H1 (cell line): ENCODE data around the gene UPB1. TPM values are rescaled to one million over a fixed set of nuclear protein-coding genes. Genes with fewer than 3 reads are reported as not detected.

Source experiments
- CTCF ChIA-PET: fragments of 300-600 bp; sonication (Branson Sonifier 250); formaldehyde crosslinking; loops from one replicate; lab custom pipeline; 2021; ENCODE audit not compliant: partially characterized antibody; lab: Charles Lee
- POLR2A ChIA-PET: fragments of 300-600 bp; sonication (Branson Sonifier 250); formaldehyde crosslinking; loops from one replicate; lab custom pipeline; 2021; ENCODE audit warnings: inconsistent platforms; ENCODE audit not compliant: partially characterized antibody; lab: Charles Lee
- DNase-seq, 2 experiments: peaks; one replicate each; pipeline versions ENCODE4 v3.0.0 to v3.0.0-alpha.2; 2010 to 2022; ENCODE audit warnings: low spot score in 2 of 2, low read depth in 1 of 2, mixed read lengths in 1 of 2
- FAIRE-seq: peaks from 2 replicates; lab custom pipeline; 2011; peaks lifted over from hg19 to GRCh38; lab: Jason Lieb, UNC
- H2AFZ ChIP-seq: 2 replicates; pipeline ENCODE4 v1.8.1; 2012; ENCODE audit warnings: low read length, inconsistent platforms
- H2AK5ac ChIP-seq: 2 replicates; pipeline ENCODE4 v1.6.1; 2013; ENCODE audit warnings: low read depth, low read length
- H2BK120ac ChIP-seq: replicated peaks from 2 replicates; pipeline ENCODE3; 2013; ENCODE audit warnings: low read depth, low read length, inconsistent platforms
- H2BK12ac ChIP-seq: 2 replicates; pipeline ENCODE4 v1.6.1; 2013; ENCODE audit warnings: low read depth, low read length
- H2BK15ac ChIP-seq: 2 replicates; pipeline ENCODE4 v1.6.1; 2013; ENCODE audit warnings: low read length
- H2BK20ac ChIP-seq: 2 replicates; pipeline ENCODE4 v1.6.1; 2013; ENCODE audit warnings: low read length
- H2BK5ac ChIP-seq: 2 replicates; pipeline ENCODE4 v1.6.1; 2013; ENCODE audit warnings: low read depth, low read length
- H3K14ac ChIP-seq: 2 replicates; pipeline ENCODE4 v1.6.1; 2013; ENCODE audit warnings: inconsistent platforms; ENCODE audit not compliant: insufficient read length
- H3K18ac ChIP-seq: 2 replicates; pipeline ENCODE4 v1.6.1; 2013; ENCODE audit warnings: low read length; ENCODE audit errors: extremely low read depth
- H3K23ac ChIP-seq: 2 replicates; pipeline ENCODE4 v1.6.1; 2013; ENCODE audit warnings: inconsistent platforms; ENCODE audit not compliant: insufficient read length
- H3K23me2 ChIP-seq: 2 replicates; pipeline ENCODE4 v1.6.1; 2013; ENCODE audit warnings: low read depth, low read length
- H3K27ac ChIP-seq: 2 replicates; pipeline ENCODE4 v1.6.1; 2011; ENCODE audit warnings: low read depth, low read length, inconsistent platforms
- H3K27me3 ChIP-seq, 4 experiments: replicated peaks in 1 of 4; 1 replicate in 1 of 4; 2 replicates in 3 of 4; pipeline versions ENCODE4 v1.6.1 to v1.8.1; 2011 to 2013; ENCODE audit warnings: low read length in 3 of 4, mild to moderate bottlenecking in 3 of 4, inconsistent platforms in 2 of 4, mixed read lengths in 2 of 4, moderate library complexity in 1 of 4; ENCODE audit not compliant: control insufficient read depth in 3 of 4, insufficient read depth in 3 of 4; ENCODE audit errors: extremely low read depth in 1 of 4
- H3K36me3 ChIP-seq, 4 experiments: 2 replicates each; pipeline versions ENCODE4 v1.6.1 to v1.8.1; 2011 to 2013; ENCODE audit warnings: mild to moderate bottlenecking in 4 of 4, low read length in 3 of 4, moderate library complexity in 2 of 4, control low read depth in 1 of 4, inconsistent platforms in 1 of 4; ENCODE audit not compliant: insufficient read depth in 4 of 4, control insufficient read depth in 2 of 4
- H3K4ac ChIP-seq: replicated peaks from 2 replicates; pipeline ENCODE3; 2013; ENCODE audit warnings: low read length, low read depth, mixed read lengths, inconsistent platforms; ENCODE audit not compliant: insufficient read length
- H3K4me1 ChIP-seq, 4 experiments: replicated peaks in 1 of 4; 1 replicate in 1 of 4; 2 replicates in 3 of 4; pipeline versions ENCODE4 v1.6.1 to v1.8.1; 2011 to 2013; ENCODE audit warnings: low read length in 3 of 4, inconsistent platforms in 2 of 4, mixed read lengths in 1 of 4; ENCODE audit not compliant: insufficient read depth in 4 of 4, control insufficient read depth in 3 of 4
- H3K4me2 ChIP-seq, 2 experiments: 2 replicates each; pipeline versions ENCODE4 v1.6.1 to v1.8.1; 2011 to 2013; ENCODE audit warnings: low read depth in 2 of 2, low read length in 2 of 2, control low read depth in 1 of 2, inconsistent platforms in 1 of 2, mild to moderate bottlenecking in 1 of 2; ENCODE audit not compliant: insufficient read depth in 1 of 2
- H3K4me3 ChIP-seq, 4 experiments: fragments of 200-600, 300-600 bp in 1 of 4; sonication (generic), shearing (Covaris generic), sonication (Bioruptor Twin) in 1 of 4; 2 replicates each; pipeline versions ENCODE4 v1.5.1 to v1.8.1; 2011 to 2016; ENCODE audit warnings: low read length in 4 of 4, low read depth in 3 of 4, control low read depth in 2 of 4, inconsistent platforms in 2 of 4, mild to moderate bottlenecking in 2 of 4, mixed read lengths in 1 of 4, moderate library complexity in 1 of 4; ENCODE audit not compliant: insufficient read depth in 2 of 4; ENCODE audit errors: extremely low read depth in 1 of 4
- H3K56ac ChIP-seq: replicated peaks from 2 replicates; pipeline ENCODE3; 2013; ENCODE audit warnings: low read depth, mild to moderate bottlenecking, mixed read lengths, low read length, inconsistent platforms; ENCODE audit not compliant: insufficient read length
- H3K79me1 ChIP-seq: 2 replicates; pipeline ENCODE4 v1.6.1; 2013; ENCODE audit warnings: low read depth, low read length, control low read depth
- H3K79me2 ChIP-seq, 2 experiments: 2 replicates each; pipeline versions ENCODE4 v1.6.1 to v1.8.1; 2012 to 2013; ENCODE audit warnings: low read length in 2 of 2, mild to moderate bottlenecking in 2 of 2, inconsistent platforms in 1 of 2; ENCODE audit not compliant: insufficient read depth in 2 of 2, control insufficient read depth in 1 of 2
- H3K9ac ChIP-seq, 4 experiments: replicated peaks in 1 of 4; 1 replicate in 1 of 4; 2 replicates in 3 of 4; pipeline versions ENCODE4 v1.6.1 to v1.8.1; 2011 to 2013; ENCODE audit warnings: low read depth in 3 of 4, low read length in 3 of 4, control low read depth in 2 of 4, mild to moderate bottlenecking in 2 of 4, moderate library complexity in 2 of 4, inconsistent platforms in 1 of 4; ENCODE audit errors: extremely low read depth in 1 of 4
- H3K9me3 ChIP-seq, 2 experiments: 2 replicates each; pipeline versions ENCODE4 v1.6.1 to v1.8.1; 2012 to 2013; ENCODE audit warnings: mild to moderate bottlenecking in 2 of 2, moderate library complexity in 2 of 2, control low read depth in 1 of 2, inconsistent platforms in 1 of 2, low read depth in 1 of 2, low read length in 1 of 2, mixed read lengths in 1 of 2; ENCODE audit not compliant: insufficient read depth in 2 of 2
- H4K20me1 ChIP-seq, 2 experiments: replicated peaks in 1 of 2; 2 replicates each; pipeline versions ENCODE3 to v1.8.1; 2011 to 2013; ENCODE audit warnings: inconsistent platforms in 2 of 2, low read length in 2 of 2, mild to moderate bottlenecking in 1 of 2; ENCODE audit not compliant: insufficient read depth in 2 of 2, control insufficient read depth in 1 of 2
- H4K5ac ChIP-seq: 2 replicates; pipeline ENCODE4 v1.6.1; 2013; ENCODE audit warnings: low read length, low read depth, mixed read lengths, inconsistent platforms; ENCODE audit not compliant: insufficient read length
- H4K8ac ChIP-seq: 2 replicates; pipeline ENCODE4 v1.8.0; 2013; ENCODE audit warnings: mild to moderate bottlenecking, moderate library complexity, low read length, inconsistent platforms; ENCODE audit not compliant: insufficient read depth; ENCODE audit errors: extremely low read depth
- H4K91ac ChIP-seq: replicated peaks from 2 replicates; pipeline ENCODE3; 2013; ENCODE audit warnings: low read length, mixed read lengths, inconsistent platforms; ENCODE audit not compliant: insufficient read length
- BACH1 ChIP-seq: IDR thresholded peaks from 2 replicates; pipeline ENCODE4 v1.6.1; 2012; ENCODE audit warnings: low read length, improper control_type of control experiment
- EZH2 ChIP-seq: fragments of 200-600 bp; sonication (generic); IDR thresholded peaks from 2 replicates; pipeline ENCODE4 v1.7.1; 2012; ENCODE audit warnings: low read depth, mild to moderate bottlenecking, moderate library complexity, low read length, inconsistent platforms; ENCODE audit not compliant: severe bottlenecking
- MAFK ChIP-seq: IDR thresholded peaks from 2 replicates; pipeline ENCODE4 v1.6.1; 2012; ENCODE audit warnings: low read depth, mild to moderate bottlenecking, improper control_type of control experiment, low read length
- WGBS, 2 experiments: shearing (Covaris generic) in 1 of 2; methylation state at CpG; one replicate each; pipeline versions ENCODE4 v1.1.6 to v1.1.7; 2013 to 2015; ENCODE audit warnings: low lambda C conversion rate in 2 of 2, mixed read lengths in 2 of 2, inconsistent platforms in 1 of 2, low coverage in 1 of 2, missing lambda C conversion rate in 1 of 2; ENCODE audit not compliant: insufficient replicate concordance in 2 of 2, insufficient coverage in 1 of 2, insufficient read length in 1 of 2; ENCODE audit errors: extremely low coverage in 1 of 2, missing lambda C conversion rate in 1 of 2; 5-methylcytosine and 5-hydroxymethylcytosine counted together
- polyA plus RNA-seq, 7 experiments: library from polyadenylated mRNA; depleted of rRNA in 3 of 7; stranded (reverse) in 5 of 7; unstranded in 2 of 7; fragments of >200 nt in 5 of 7; fragments of 200-250 nt in 2 of 7; gene quantifications; 1 replicate in 5 of 7; 2 replicates in 1 of 7; 4 replicates in 1 of 7; pipeline versions ENCODE4 v1.2.1 to v1.2.3, GENCODE V29; 2011 to 2013; ENCODE audit warnings: missing spikeins in 2 of 7, mixed read lengths in 2 of 7
- total RNA-seq: library from RNA; stranded (reverse); fragmentation: NEBNext Ultra II Directional; extraction: Animal tissue kit (Norgen Biotek cat#: 25700); gene quantifications from 2 replicates; pipeline ENCODE4 v1.2.1, GENCODE V29; 2021

The UPB1 gene
- total and polyA plus RNA-seq, 2 of the 8 experiments (the other 6 are each of a cell fraction or from before 2014, with no cell fraction given): 0.09 TPM; not detected in 1

- no peak overlapping the region for H2AFZ ChIP-seq
- no peak overlapping the region for H2BK120ac ChIP-seq
- H2BK20ac ChIP-seq: 0 out of 2 replicates have a peak overlapping the region, but pooled peaks have one; percentile 40
- WGBS, 2 experiments: 92% methylated on average over 10 of the region's 10 CpGs; no CpG with 5 or more reads in 1 of the 2 experiments
- no peak overlapping the region for H3K14ac ChIP-seq
- no peaks in the 10 kb centered on the region for H3K9me3 ChIP-seq
- no peak for DNase-seq
- no peak overlapping the region for H4K5ac ChIP-seq
- no peaks in the 10 kb centered on the region for H4K20me1 ChIP-seq
- H3K4me1 ChIP-seq: peaks cover 0 to 13% (median 9%) of the 10 kb centered on the region in 4 experiments; a peak in 4 of 7 replicates
- no peak overlapping the region for H2BK15ac ChIP-seq
- no peaks in the 10 kb centered on the region for H3K23me2 ChIP-seq
- H3K4ac ChIP-seq: no peak overlapping the region
- no peak overlapping the region for H3K23ac ChIP-seq
- H3K79me2 ChIP-seq: no peaks in the 10 kb centered on the region
- POLR2A ChIA-PET: interaction anchor here (0.6 kb wide), 1 partner anchor 11 kb away, joined by 3 read pairs; no protein-coding TSS in a partner anchor
- no peak overlapping the region for H3K56ac ChIP-seq
- H3K36me3 ChIP-seq: no peaks in the 10 kb centered on the region
- no peak for FAIRE-seq
- CTCF ChIA-PET: interaction anchor here (0.7 to 7.6 kb wide), 4 partner anchors 8 to 89 kb away, joined by 3 to 70 read pairs (median 9); no protein-coding TSS in a partner anchor
- no peak overlapping the region for H3K27ac ChIP-seq
- H2BK5ac ChIP-seq: no peak overlapping the region
- H3K79me1 ChIP-seq: no peaks in the 10 kb centered on the region
- H3K9ac ChIP-seq: no peak overlapping the region
- H2BK12ac ChIP-seq: no peak overlapping the region
- no peaks in the 10 kb centered on the region for H3K27me3 ChIP-seq
- no peak overlapping the region for H3K4me2 ChIP-seq
- H3K4me3 ChIP-seq: no peak overlapping the region
- no peak for TF ChIP-seq EZH2
- peak; percentile 99 for TF ChIP-seq MAFK
- TF ChIP-seq BACH1: peak; percentile 69; the same call in 1 of the 2 replicates
- no peak overlapping the region for H4K91ac ChIP-seq
- H2AK5ac ChIP-seq: no peak overlapping the region
- no peak overlapping the region for H4K8ac ChIP-seq
- H3K18ac ChIP-seq: no peak overlapping the region
Measured at GRCh38 chr22:24510637-24511625, 15.8 kb downstream of the UPB1 start.
